ENCODE results near the gene ZNF574.

- TF ChIP-seq EP300 (IDR thresholded peaks at IDR 0.05): no peak
- TF ChIP-seq POLR2AphosphoS5 (IDR thresholded peaks at IDR 0.05): no peak
- TF ChIP-seq, protein P1, sequence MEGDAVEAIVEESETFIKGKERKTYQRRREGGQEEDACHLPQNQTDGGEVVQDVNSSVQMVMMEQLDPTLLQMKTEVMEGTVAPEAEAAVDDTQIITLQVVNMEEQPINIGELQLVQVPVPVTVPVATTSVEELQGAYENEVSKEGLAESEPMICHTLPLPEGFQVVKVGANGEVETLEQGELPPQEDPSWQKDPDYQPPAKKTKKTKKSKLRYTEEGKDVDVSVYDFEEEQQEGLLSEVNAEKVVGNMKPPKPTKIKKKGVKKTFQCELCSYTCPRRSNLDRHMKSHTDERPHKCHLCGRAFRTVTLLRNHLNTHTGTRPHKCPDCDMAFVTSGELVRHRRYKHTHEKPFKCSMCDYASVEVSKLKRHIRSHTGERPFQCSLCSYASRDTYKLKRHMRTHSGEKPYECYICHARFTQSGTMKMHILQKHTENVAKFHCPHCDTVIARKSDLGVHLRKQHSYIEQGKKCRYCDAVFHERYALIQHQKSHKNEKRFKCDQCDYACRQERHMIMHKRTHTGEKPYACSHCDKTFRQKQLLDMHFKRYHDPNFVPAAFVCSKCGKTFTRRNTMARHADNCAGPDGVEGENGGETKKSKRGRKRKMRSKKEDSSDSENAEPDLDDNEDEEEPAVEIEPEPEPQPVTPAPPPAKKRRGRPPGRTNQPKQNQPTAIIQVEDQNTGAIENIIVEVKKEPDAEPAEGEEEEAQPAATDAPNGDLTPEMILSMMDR (IDR thresholded peaks at IDR 0.05): no peak
Measured at GRCh38 chr19:42129399-42130253, 53.7 kb downstream of the ZNF574 start.
